ENCODE data around the gene DNMBP. TPM values are rescaled to one million over a fixed set of nuclear protein-coding genes. Genes with fewer than 3 reads are reported as not detected.

Gene DNMBP
- total RNA-seq, 1 experiment from 2014 or later, result 60.3 TPM

Other genes with a start within 250 kb of the DNMBP start
- 88.2 TPM for gene ABCC2, start 227.3 kb downstream of the DNMBP start, total RNA-seq (2021; ENCODE audit: unreplicated experiment)
- 0.12 TPM for gene CPN1, start 71.9 kb upstream of the DNMBP start, total RNA-seq (2021; ENCODE audit: unreplicated experiment)
- gene ERLIN1, start 176.1 kb upstream of the DNMBP start, total RNA-seq (2021; ENCODE audit: unreplicated experiment), result 64.5 TPM
- gene CHUK, start 219.6 kb upstream of the DNMBP start, total RNA-seq (2021; ENCODE audit: unreplicated experiment), result 35.7 TPM